Activated CD8-positive, alpha-beta memory T cell treated with anti-CD3 and anti-CD28 coated beads for 24 hours (primary cell): ENCODE measurements around the gene EXOSC6.
"Not testable (repeated sequence)": the region's sequence is repeated elsewhere in the genome, so short reads cannot be mapped to it uniquely, and the experiment has no call there.

ENCODE experiments used
- DNase-seq: peaks from one replicate; pipeline ENCODE4 v3.0.0-alpha.2; 2020

Gene EXOSC6

GRCh38 chr16:70251629-70252354, at the start of gene EXOSC6:
EXOSC6 (minus strand) TSS chr16:70251940; CDS start chr16:70251900, 40 bp downstream.
- peak; percentile 95 for DNase-seq

GRCh38 chr16:70301121-70301520, 49.4 kb upstream of the EXOSC6 start:
- DNase-seq, result no peak

DNA sequence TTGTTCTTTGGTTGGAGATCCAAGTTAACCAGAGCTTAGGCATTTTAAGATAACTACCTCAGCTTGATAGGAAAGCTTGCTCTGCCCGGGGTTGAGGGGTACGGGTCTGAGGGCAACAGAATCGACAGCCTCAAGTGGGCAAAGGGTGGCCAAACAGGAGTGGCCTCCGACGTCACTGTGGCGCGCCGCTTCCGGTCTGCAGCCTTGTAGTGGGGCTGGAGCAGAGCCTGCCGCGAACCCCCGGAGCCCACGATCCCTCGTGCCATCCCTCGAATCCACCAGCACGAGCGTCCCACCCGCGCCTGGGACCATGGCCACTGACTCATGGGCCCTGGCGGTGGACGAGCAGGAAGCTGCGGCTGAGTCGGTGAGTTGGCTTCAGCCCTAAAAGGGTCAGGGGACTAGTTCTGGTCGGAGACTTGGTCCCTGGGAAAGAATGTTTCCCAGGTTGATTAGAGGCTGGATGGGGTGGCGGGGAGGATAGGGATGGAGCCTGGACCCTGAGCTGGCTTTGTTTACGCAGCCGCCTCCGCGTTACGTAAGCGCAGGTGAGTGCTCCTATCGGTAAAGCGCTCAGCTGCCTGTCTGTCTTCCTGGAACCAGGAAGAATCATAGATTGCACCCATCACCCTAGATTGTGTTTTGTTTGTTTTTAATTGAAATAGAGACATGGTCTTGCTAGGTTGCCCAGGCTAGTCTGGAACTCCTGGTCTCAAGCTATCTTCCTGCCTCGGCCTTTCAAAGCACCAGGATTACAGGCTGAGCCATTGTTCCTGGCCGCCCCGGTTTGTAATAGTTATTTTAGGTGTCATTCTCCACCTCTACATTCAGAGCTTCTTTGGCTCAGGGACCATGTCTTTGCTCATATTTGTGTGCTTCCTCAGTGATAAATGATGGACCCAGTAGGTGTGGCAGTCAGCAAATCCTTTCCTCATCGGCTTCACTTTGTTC, 47.5 kb upstream of the EXOSC6 start, which contains the start of gene DDX19B:
DDX19B (plus strand) TSS at position 199 of the 951 bp plus-strand sequence; CDS start at position 311, 112 bp downstream.
- peak; percentile 81 for DNase-seq

DNA sequence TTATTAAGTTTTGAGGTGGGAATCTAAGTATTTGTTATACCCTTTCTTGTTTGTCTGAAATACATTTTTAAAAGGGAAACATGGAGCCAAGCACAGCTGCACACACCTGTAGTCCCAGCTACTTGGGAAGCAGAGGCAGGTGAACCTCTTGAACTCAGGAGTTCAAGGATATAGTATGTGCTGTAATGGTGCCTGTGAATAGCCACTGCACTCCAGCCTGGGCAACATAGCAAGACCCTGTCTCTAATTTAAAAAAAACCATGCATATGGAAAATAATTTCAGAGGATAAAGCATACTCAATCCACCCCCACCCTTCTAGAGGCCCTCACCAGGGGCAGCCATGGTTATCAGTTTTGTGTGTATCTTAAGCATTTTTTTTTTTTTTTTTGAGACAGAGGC, 43.9 kb upstream of the EXOSC6 start:
- DNase-seq, result no peak

DNA sequence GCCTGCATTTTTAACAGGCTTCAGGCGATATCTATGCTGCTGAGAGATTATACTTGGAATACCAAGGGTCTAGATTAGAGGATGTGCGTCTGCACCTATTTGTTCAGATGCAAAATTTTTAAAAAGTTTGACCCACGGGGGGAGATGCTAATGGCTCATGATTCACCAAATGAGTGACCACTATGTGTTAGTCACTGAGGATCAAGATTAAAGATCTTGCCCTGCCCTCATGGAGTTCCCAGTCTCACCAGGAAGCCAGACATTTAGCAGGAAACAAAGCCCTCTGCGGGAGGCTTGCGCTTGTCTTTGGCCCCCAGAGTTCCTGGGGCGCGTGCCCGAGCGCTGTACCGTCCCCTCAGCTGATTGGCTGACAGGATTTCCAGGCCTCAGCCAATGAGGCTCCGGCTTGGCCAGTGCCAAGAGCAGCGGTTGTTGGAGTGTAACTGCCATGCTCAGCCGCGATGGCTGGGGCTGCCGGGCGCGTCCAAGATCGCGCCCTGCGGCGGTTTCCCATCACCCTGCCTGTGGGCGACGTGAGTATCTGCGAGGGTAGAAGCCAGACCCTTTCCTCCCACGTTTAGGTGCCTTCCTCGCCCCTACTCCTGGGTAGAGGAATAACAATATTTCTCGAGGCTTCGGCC, 42.8 kb upstream of the EXOSC6 start:
- DNase-seq, result no peak

- DNase-seq, result not testable (repeated sequence)
Observed at GRCh38 chr16:70292148-70292547, 40.4 kb upstream of the EXOSC6 start.

DNA sequence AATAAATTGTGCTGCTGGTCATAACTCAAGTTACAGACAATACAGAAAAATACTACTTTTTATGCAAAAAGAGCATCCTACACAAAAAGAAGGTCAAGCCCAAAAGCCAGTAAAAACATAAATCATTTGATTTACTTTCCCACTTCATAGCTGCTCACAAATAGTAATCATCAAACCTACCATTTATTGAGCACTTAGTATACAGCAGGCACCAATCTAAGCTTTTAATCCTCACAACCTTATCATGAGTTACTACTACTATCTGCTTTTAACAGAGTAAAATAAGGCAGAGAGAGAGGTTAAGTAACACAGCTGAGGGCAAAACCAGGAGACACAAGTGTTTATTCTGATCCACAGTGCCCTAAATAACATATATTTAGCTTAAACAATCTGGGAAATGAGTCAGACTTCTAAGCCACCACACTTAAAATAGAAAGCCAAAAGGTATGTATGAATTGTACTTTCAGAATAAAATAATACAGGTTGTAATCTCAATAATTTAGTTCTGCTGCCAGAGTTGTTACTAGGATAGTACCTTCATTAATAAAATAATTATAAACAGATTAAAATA, 39.3 kb upstream of the EXOSC6 start:
- no peak for DNase-seq

GRCh38 chr16:70289229-70290094, 37.7 kb upstream of the EXOSC6 start, which contains the start of gene AARS1:
AARS1 (minus strand) TSS chr16:70289506; CDS start chr16:70282763, 6,743 bp downstream.
- peak; percentile 95 for DNase-seq

GRCh38 chr16:70287304-70287971, 35.7 kb upstream of the EXOSC6 start:
- not testable (repeated sequence) for DNase-seq

GRCh38 chr16:70276392-70276791, 24.7 kb upstream of the EXOSC6 start:
- DNase-seq, result no peak

GRCh38 chr16:70271696-70272095, 20.0 kb upstream of the EXOSC6 start:
- no peak for DNase-seq

DNA sequence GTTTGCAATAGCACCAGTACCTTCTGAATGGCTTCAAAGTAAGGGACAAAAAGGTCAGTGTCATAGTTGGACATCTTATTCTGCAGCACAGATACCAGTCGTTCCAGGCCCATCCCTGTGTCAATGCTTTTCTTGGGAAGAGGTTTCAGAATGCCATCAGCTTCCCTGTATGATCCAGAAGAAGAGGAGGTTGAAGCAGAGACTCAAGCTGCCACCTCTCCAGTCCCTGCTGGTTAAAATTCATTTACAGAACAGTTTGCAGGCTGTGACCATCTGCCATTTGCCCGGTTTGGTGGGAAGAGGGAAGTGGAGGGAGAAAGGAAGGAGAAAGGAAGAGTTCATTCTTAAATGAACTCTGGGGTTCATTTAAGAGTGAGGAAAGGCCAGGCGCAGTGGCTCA, 18.4 kb upstream of the EXOSC6 start:
- no peak for DNase-seq

DNA sequence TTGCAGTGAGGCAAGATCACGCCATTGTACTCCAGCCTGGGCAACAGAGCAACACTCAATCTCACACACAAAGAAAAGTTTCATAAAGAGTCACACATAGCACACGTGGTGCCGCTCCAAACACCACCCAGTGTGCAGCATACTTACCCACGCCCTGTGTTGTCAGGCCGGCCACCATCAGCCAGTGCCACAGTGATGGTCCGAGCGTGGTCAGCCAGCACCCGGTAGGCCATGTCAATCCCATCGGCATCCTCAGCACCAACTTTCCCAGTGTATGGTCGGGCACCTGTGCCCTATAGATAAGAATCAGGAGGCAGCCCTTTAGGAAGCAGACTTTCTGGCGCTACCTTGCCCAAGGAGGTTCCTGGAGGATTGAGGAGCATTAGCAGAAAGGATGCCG, 17.7 kb upstream of the EXOSC6 start:
- DNase-seq, result no peak

GRCh38 chr16:70267922-70268321, 16.2 kb upstream of the EXOSC6 start:
- not testable (repeated sequence) for DNase-seq

GRCh38 chr16:70267516-70267915, 15.8 kb upstream of the EXOSC6 start:
- no peak for DNase-seq

DNA sequence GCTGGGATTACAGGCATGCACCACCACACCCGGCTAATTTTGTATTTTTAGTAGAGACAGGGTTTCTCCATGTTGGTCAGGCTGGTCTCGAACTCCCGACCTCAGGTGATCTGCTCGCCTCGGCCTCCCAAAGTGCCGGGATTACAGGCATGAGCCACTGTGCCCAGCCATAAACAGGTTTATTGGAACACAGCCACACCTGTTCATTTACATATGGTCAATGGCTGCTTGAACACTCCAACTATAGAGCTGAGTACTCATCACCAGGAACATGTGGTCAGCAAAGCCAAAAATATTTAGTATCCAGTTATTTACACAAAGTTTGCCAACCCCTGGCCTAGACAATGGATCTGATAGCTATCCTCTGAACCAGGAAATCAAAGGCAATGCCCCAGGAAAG, 8.2 kb upstream of the EXOSC6 start:
- DNase-seq, result not testable (repeated sequence)

DNA sequence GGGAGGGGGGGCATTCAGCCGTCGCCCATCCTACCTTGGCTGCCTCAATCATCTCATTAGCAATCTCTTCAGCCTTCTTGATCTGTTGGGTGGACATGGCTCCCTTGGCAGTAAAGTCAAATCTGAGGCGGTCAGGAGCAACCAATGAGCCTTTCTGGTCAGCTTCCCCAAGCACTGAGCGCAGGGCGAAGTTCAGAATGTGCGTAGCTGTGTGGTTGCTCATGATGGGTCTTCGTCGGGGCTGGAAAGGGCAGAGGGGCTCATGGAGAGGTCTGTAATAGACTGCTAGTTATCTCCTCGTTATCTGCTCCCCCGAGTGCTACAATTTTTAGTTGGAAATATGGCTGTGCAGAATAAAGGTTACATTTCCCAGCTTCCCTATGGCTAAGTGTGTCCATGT, 7.2 kb upstream of the EXOSC6 start:
- no peak for DNase-seq

DNA sequence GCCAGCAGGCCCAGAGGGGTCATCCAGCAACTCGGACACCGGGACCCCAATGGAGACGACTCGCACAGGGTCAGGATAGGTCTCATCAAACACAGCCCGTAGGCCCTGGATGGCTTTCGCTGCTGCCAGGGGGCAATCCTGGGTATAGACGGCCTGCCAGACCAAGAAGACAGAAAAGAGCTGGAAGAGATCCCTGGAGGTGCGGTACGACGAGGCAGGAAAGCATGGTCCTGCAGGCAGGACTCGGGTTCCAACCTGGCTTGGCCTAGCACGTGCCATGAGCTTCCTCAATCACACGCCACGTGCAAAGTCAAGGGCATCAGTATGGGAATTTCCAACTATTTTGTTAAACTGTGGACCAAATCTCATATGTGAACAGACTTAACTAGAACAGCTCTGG, 6.3 kb upstream of the EXOSC6 start:
- no peak for DNase-seq

GRCh38 chr16:70257391-70257790, 5.7 kb upstream of the EXOSC6 start:
- peak; percentile 13 for DNase-seq

DNA sequence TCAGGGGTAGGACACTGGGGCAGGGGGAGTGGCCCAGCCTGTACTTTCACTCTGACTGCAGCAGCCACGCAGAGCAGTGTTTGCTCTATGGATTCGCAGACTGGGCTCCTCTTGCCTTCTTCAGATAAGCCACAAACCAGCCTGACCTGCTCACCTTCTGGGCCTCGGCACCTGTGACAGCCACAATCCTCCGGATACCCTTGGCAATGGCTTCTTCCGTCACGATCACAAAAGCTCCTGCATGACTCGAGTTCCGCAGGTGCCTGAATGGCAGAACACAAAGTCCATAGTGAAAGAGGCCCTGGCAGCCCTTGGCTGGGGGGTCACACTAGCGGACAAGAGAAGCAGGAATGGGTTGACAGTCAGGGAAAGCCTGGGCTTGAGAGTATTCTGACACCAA, 3.8 kb upstream of the EXOSC6 start:
- no peak for DNase-seq

DNA sequence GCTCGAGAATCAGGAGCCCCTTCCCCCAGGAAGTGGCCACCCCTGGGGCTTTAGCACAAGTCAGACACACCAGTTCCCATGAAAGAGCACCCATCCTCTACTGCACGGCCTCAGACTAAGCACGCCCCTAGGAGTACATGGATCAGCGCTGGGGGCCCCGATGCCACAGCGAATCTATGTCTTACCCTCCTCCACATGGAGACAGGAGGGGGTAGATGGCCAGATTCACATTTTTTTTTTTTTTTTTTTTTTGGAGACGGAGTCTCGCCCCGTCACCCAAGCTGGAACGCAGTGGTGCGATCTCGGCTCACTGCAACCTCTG, 3.2 kb upstream of the EXOSC6 start:
- no peak for DNase-seq
